ENCODE results near the gene TBCB.
"Not testable (repeated sequence)": the region's sequence is repeated elsewhere in the genome, so short reads cannot be mapped to it uniquely, and the experiment has no call there.

The TBCB gene

DNA sequence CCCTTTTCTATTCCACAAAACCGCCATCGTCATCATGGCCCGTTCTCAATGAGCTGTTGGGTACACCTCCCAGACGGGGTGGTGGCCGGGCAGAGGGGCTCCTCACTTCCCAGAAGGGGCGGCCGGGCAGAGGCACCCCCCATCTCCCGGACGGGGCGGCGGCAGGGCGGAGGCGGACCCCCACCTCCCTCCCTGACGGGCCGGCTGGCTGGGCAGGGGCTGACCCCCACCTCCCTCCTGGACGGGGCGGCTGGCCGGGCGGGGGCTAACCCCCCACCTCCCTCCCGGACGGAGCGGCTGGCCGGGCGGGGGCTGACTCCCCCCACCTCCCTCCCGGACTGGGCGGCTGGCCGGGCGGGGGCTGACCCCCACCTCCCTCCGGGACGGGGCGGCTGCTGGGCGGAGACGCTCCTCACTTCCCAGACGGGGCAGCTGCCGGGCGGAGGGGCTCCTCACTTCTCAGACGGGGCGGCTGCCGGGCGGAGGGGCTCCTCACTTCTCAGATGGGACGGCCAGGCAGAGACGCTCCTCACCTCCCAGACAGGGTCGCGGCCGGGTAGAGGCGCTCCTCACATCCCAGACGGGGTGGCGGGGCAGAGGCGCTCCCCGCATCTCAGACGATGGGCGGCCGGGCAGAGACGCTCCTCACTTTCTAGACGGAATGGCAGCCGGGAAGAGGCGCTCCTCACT, 46.3 kb upstream of the TBCB start:
- ChIA-PET CTCF (interaction anchor here (1.2 kb wide), 1 partner anchor 42 kb away, joined by 3 read pairs; the partner anchor contains the start of gene OVOL3), POLR2A (interaction anchor here (4.4 kb wide), 1 partner anchor 14 kb away, joined by 41 read pairs; the partner anchor contains the start of genes THAP8 and WDR62)
- H3K4me3 ChIP-seq (ENCODE audit: low read depth, low read length); H3K9me3 ChIP-seq (ENCODE audit: control insufficient read depth, insufficient read depth, low read depth, low read length): not testable (repeated sequence)
- peak overlapping the region; percentile 90; the same call in 1 of the 2 replicates for H3K27ac ChIP-seq (ENCODE audit: extremely low read depth, low read depth, low read length)
- TF ChIP-seq KLF1 (tag by site-specific recombination; IDR thresholded peaks at IDR 0.05): peak; percentile 87
- TF ChIP-seq, protein P1, sequence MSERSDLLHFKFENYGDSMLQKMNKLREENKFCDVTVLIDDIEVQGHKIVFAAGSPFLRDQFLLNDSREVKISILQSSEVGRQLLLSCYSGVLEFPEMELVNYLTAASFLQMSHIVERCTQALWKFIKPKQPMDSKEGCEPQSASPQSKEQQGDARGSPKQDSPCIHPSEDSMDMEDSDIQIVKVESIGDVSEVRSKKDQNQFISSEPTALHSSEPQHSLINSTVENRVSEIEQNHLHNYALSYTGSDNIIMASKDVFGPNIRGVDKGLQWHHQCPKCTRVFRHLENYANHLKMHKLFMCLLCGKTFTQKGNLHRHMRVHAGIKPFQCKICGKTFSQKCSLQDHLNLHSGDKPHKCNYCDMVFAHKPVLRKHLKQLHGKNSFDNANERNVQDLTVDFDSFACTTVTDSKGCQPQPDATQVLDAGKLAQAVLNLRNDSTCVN (tag by site-specific recombination; optimal IDR thresholded peaks at IDR 0.05): peak; percentile 2
- H3K36me3 ChIP-seq (ENCODE audit: control insufficient read depth in 2 of 2, insufficient read depth in 1 of 2, low read length in 2 of 2): peaks cover 75 to 79% of the 10 kb centered on the region in 2 experiments
- H3K4me1 ChIP-seq (ENCODE audit: control insufficient read depth, insufficient read depth, low read length): peaks cover 31% of the 10 kb centered on the region

DNA sequence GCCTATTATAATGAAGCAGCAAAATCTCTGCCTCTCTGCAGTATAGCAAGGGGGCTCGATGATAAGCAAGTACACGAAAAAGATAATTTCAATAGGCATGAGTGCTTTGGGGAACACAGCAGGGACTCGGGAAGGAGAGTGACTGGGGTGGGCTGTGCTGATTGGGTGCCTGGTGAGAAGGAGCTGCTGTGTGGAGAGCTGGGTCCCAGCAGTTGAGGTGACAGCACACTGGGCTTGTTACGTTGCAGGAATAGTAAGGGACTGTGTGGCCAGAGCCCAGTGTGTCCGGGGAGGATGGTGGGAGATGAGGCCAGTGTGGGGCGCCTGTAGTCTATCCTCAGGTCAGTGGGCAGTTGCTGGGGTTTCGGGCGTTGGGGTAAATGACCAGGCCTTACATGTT, 43.2 kb upstream of the TBCB start:
- POLR2A ChIA-PET: interaction anchor here (0.9 to 4.4 kb wide), 3 partner anchors 11 to 43 kb away, joined by 3 to 41 read pairs (median 18); partner anchors contain the start of genes POLR2I, TBCB, THAP8 and WDR62
- H3K9me3 ChIP-seq (ENCODE audit: control insufficient read depth, insufficient read depth, low read depth, low read length): no peaks in the 10 kb centered on the region
- TF ChIP-seq OSR2 (tag by site-specific recombination; IDR thresholded peaks at IDR 0.05) (no peak), ZIC2 (tag by site-specific recombination; IDR thresholded peaks at IDR 0.05) (peak; percentile 53)
- TF ChIP-seq, protein P2, sequence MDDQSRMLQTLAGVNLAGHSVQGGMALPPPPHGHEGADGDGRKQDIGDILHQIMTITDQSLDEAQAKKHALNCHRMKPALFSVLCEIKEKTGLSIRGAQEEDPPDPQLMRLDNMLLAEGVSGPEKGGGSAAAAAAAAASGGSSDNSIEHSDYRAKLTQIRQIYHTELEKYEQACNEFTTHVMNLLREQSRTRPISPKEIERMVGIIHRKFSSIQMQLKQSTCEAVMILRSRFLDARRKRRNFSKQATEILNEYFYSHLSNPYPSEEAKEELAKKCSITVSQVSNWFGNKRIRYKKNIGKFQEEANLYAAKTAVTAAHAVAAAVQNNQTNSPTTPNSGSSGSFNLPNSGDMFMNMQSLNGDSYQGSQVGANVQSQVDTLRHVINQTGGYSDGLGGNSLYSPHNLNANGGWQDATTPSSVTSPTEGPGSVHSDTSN (CRISPR knock-in tag; IDR thresholded peaks at IDR 0.05): no peak
- no peak overlapping the region for H3K4me3 ChIP-seq (ENCODE audit: low read depth, low read length)
- H3K4me1 ChIP-seq (ENCODE audit: control insufficient read depth, insufficient read depth, low read length): peaks cover 31% of the 10 kb centered on the region
- H3K27ac ChIP-seq (ENCODE audit: extremely low read depth, low read depth, low read length): peak overlapping the region; percentile 90; the same call in 1 of the 2 replicates
- CTCF ChIA-PET: interaction anchor here (0.6 to 4.2 kb wide), 6 partner anchors 8 to 150 kb away, joined by 3 to 42 read pairs (median 6); no protein-coding TSS in a partner anchor
- H3K36me3 ChIP-seq (ENCODE audit: control insufficient read depth in 2 of 2, insufficient read depth in 1 of 2, low read length in 2 of 2): peaks cover 75 to 77% of the 10 kb centered on the region in 2 experiments

DNA sequence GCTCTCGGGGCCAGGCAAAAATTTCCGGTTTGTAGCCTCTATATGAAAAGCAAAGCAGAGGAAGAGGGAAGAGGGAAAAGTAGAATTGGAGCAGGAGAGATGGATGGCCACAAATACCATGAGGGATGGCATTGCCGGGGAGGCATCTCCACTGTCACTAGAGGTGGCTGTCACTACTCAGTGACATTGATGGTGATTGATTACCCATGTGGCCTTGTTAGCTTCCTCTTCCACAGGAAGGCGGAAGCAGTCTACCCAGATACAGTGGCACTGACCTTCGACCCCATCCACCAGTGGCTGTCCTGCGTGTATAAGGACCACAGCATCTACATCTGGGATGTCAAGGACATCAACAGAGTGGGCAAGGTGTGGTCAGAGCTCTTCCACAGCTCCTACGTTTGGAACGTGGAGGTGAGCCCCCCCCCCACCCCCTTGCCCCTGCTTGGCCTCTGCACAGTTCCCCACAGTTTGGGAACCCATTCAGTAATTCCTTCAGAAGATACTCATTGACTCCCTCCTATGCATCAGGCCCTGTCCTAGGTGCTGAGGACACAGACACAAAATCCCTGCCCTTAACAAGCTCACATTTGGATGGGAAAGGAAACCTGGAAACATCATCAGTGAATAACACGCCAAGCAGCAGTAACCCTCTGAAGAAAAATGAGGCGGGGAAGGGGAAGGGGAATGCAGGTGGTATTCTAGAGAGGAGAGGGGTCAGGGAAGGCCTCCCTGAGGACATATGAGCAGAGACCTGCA, 42.0 kb upstream of the TBCB start:
- peaks cover 74 to 78% of the 10 kb centered on the region in 2 experiments for H3K36me3 ChIP-seq (ENCODE audit: control insufficient read depth in 2 of 2, insufficient read depth in 1 of 2, low read length in 2 of 2)
- CTCF ChIA-PET: interaction anchor here (0.7 to 4.2 kb wide), 6 partner anchors 9 to 525 kb away, joined by 3 to 42 read pairs (median 5); no protein-coding TSS in a partner anchor

More for the DNA sequence above, 42.0 kb upstream of the TBCB start:
- POLR2A ChIA-PET: interaction anchor here (1.2 to 4.4 kb wide), 4 partner anchors 18 to 55 kb away, joined by 4 to 41 read pairs (median 4); partner anchors contain the start of genes POLR2I, TBCB, THAP8 and WDR62
- TF ChIP-seq ZNF433 (tag by site-specific recombination; IDR thresholded peaks at IDR 0.05; ENCODE audit: low read depth) (no peak), ZNF37A (tag by site-specific recombination; IDR thresholded peaks at IDR 0.05) (no peak), ZNF830 (tag by site-specific recombination; IDR thresholded peaks at IDR 0.05; ENCODE audit: low read depth) (no peak)
- TF ChIP-seq, protein P3, sequence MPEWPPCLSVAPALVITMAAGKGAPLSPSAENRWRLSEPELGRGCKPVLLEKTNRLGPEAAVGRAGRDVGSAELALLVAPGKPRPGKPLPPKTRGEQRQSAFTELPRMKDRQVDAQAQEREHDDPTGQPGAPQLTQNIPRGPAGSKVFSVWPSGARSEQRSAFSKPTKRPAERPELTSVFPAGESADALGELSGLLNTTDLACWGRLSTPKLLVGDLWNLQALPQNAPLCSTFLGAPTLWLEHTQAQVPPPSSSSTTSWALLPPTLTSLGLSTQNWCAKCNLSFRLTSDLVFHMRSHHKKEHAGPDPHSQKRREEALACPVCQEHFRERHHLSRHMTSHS (tag by site-specific recombination; IDR thresholded peaks at IDR 0.05): no peak
- TF ChIP-seq, protein P4, sequence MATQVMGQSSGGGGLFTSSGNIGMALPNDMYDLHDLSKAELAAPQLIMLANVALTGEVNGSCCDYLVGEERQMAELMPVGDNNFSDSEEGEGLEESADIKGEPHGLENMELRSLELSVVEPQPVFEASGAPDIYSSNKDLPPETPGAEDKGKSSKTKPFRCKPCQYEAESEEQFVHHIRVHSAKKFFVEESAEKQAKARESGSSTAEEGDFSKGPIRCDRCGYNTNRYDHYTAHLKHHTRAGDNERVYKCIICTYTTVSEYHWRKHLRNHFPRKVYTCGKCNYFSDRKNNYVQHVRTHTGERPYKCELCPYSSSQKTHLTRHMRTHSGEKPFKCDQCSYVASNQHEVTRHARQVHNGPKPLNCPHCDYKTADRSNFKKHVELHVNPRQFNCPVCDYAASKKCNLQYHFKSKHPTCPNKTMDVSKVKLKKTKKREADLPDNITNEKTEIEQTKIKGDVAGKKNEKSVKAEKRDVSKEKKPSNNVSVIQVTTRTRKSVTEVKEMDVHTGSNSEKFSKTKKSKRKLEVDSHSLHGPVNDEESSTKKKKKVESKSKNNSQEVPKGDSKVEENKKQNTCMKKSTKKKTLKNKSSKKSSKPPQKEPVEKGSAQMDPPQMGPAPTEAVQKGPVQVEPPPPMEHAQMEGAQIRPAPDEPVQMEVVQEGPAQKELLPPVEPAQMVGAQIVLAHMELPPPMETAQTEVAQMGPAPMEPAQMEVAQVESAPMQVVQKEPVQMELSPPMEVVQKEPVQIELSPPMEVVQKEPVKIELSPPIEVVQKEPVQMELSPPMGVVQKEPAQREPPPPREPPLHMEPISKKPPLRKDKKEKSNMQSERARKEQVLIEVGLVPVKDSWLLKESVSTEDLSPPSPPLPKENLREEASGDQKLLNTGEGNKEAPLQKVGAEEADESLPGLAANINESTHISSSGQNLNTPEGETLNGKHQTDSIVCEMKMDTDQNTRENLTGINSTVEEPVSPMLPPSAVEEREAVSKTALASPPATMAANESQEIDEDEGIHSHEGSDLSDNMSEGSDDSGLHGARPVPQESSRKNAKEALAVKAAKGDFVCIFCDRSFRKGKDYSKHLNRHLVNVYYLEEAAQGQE (tag by site-specific recombination; IDR thresholded peaks at IDR 0.05): peak; percentile 94
- Histone ChIP-seq H3K27ac (ENCODE audit: extremely low read depth, low read depth, low read length) (peak overlapping the region; percentile 31; the same call in 1 of the 2 replicates), H3K4me1 (ENCODE audit: control insufficient read depth, insufficient read depth, low read length) (peaks cover 21% of the 10 kb centered on the region), H3K4me3 (ENCODE audit: low read depth, low read length) (no peak overlapping the region), H3K9me3 (ENCODE audit: control insufficient read depth, insufficient read depth, low read depth, low read length) (no peaks in the 10 kb centered on the region)

All from HEK293 (cell line).